WI38 (cell line): ENCODE data around the gene NR3C2.

Experiments
- H3K4me3 ChIP-seq: 2 replicates; pipeline ENCODE4 v1.5.1; 2011; ENCODE audit warnings: low read depth, mild to moderate bottlenecking, control low read depth, low read length
- TF ChIP-seq, protein P1 (sequence below): IDR thresholded peaks from 2 replicates; pipeline ENCODE4 v1.5.1; 2012; ENCODE audit warnings: low read depth, mild to moderate bottlenecking, control low read depth, low read length

NR3C2 gene

DNA sequence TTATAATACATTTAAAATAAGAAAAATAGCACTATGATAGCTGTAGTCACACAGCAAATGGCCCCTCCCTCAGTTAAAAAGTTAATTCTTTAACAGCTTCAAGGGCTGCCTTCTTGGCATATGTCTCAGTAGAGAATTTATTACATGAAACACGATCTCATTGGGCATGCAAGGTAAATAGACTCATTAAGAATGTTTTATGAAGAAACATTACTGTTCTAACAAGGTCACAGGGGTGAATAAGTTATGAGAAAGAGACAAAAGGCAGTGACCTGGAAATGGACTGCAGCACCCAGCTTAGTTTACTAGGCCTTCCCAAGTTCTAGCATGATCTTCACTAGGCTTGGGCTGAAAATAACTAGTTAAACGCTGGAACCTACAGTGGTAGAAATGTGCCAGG, 277.7 kb downstream of the NR3C2 start:
- TF ChIP-seq, protein P1, sequence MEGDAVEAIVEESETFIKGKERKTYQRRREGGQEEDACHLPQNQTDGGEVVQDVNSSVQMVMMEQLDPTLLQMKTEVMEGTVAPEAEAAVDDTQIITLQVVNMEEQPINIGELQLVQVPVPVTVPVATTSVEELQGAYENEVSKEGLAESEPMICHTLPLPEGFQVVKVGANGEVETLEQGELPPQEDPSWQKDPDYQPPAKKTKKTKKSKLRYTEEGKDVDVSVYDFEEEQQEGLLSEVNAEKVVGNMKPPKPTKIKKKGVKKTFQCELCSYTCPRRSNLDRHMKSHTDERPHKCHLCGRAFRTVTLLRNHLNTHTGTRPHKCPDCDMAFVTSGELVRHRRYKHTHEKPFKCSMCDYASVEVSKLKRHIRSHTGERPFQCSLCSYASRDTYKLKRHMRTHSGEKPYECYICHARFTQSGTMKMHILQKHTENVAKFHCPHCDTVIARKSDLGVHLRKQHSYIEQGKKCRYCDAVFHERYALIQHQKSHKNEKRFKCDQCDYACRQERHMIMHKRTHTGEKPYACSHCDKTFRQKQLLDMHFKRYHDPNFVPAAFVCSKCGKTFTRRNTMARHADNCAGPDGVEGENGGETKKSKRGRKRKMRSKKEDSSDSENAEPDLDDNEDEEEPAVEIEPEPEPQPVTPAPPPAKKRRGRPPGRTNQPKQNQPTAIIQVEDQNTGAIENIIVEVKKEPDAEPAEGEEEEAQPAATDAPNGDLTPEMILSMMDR = no peak

GRCh38 chr4:148162991-148163390, 279.2 kb downstream of the NR3C2 start:
- no peak overlapping the region for H3K4me3 ChIP-seq
- TF ChIP-seq, protein P1 = no peak

More for the DNA sequence above, 277.7 kb downstream of the NR3C2 start:
- no peak overlapping the region for H3K4me3 ChIP-seq

GRCh38 chr4:148162519-148162918, 279.7 kb downstream of the NR3C2 start:
- no peak overlapping the region for H3K4me3 ChIP-seq
- TF ChIP-seq, protein P1 = no peak

DNA sequence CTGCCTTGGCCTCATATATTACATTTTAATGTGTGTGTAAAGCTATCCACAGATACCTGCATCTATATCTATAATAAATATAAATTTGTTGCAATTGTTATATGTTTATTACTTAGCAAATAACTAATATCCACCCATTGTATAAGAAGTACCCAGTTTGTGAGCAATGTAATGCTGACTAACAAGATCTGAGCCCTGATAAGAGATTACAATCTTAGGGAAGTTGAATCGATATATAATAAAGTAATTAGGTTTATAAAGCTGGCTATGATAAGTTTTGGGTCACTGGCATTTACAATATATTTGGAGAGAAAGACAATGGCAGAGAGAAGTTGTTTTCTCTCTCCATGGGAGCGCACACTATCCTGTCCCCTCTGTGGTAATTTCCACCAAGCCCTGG, 280.6 kb downstream of the NR3C2 start:
- TF ChIP-seq, protein P1 = no peak
- no peak overlapping the region for H3K4me3 ChIP-seq

- TF ChIP-seq, protein P1 = no peak
- no peak overlapping the region for H3K4me3 ChIP-seq
These were observed 282.4 kb downstream of the NR3C2 start for GRCh38 chr4:148159793-148160192.

GRCh38 chr4:148154769-148155168, 287.4 kb downstream of the NR3C2 start:
- H3K4me3 ChIP-seq = no peak overlapping the region
- TF ChIP-seq, protein P1 = no peak

GRCh38 chr4:148152868-148153625, 289.2 kb downstream of the NR3C2 start:
- TF ChIP-seq, protein P1 = 0 out of 2 replicates have a peak, but pooled peaks have one; percentile 4
- H3K4me3 ChIP-seq = no peak overlapping the region
